SHP77 (cell line): ENCODE data around the gene CELSR3.

Experiments used
- DNase-seq, 2 experiments: peaks; one replicate each; lab custom pipeline; 2025; lab: John Stamatoyannopoulos, UW

CELSR3 gene

GRCh38 chr3:48633743-48634142 is 28.9 kb downstream of the CELSR3 start:
- DNase-seq = no peak

DNA sequence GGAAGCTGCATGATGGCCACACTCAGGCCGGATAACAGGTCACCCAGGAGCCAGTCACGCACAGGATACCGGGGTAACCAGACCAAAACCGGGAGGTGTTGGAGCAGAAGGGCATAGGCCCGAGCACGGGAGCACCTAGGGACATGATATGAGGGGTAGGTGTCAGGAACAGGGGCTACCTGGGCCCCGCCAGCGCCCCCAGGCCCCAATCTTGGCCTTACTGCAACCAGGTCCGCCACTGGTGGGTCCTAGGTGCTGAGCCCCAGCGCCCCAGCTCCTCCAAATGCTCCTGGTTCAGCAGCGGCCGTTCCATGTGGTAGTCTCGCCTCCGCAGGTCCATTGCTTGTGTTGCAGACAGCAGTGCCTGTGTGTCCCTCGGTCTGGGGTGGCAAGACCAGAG is 29.4 kb downstream of the CELSR3 start:
- DNase-seq = no peak

DNA sequence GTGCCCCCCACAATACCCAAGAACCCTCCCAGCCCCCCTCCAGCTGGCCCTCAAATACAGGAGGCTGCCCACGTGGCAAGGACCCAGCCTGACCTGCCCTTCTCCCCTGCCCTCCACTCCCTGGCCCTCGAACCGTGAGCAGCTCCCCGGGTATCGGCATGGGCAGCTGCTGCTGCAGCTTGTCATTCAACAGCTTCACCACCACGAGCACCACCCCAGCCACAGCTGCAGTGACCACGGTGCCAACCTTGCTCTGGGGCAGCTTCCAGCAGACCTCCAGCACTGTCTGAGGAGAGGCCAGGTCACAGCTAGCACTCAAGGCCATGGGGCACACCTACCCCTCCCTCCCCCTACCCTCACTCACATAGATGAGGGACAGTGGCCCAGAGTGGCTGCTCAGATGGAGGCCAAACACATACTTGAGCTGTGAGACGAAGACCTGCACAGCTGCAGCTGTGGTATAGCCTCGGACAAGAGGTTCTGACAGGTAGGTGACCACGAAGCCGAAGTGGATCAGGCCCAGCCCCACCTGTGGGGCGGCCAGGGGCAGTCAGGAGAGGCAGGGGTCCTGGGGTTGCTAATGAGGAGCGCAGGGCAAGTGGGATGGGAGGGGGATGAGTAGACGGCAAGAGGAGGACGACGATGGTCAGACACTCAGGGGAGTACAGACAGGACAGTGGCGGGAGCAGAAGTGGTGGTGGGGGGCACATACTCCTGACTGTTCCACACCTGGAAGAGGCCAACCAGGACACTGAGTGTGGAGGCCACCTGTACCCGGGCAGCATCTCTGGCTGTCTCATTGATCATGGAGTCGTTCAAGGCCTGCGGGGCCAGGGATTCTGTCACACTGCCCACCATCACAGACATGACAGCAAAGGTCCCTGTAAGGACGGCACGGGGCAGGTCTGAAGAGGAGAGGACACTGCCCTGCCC is 30.9 kb downstream of the CELSR3 start:
- DNase-seq = no peak

DNA sequence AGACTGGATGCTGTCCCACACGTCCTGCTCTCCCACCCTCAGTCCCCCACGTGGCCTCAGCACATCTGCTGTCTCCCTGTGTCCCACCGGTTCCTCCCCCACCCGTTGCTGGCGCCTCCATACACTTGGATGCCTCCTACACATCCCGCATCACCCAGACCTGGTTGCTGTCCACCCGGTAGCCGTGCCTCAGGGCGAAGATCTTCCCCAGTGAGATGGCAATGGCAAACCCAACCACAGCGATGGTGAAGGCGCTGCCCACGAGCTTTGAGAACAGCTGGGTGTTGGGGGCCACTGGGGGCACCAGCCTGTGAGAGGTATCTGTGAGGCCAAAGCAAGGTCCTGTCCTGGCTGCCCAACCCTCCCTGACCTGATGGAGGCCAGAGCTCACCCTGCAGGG is 31.9 kb downstream of the CELSR3 start:
- DNase-seq = no peak

DNA sequence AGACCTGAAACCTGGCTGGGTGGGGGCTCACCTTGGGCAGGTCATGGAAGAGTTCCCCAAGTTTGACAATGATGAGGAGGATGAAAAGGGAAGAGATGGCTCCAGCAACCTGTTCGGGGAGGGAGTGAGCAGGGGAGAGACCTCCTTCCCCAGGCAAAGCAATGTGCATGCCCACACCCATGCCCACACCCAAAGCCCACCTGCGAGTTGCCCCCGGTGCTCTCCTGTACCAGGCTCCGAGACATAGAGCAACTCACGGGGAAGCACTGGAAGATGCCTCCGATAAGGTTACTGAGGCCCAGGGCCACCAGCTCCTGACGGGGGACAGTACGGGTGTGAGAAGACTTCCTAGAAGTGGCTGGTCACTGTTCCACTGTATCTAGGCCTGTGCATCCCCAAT is 32.3 kb downstream of the CELSR3 start:
- DNase-seq = no peak

DNA sequence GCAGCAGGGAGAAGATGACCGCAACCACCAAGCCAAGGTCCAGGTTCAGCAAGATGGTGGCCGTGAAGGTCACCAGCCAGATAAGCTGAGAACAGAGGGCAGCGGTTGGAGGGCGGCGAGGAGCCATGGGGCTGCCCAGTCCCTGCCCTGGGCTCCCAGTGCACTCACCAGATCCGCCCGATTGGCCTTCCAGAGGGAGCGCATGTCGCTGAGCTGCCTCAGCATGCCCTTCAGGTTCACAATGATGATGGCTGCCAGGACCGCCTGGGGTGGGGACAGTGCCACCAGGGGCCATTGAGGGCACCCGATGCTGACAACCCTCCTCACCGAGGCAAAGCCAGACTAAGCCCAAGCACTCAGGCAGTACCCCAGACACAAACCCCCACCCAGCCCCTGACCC is 32.8 kb downstream of the CELSR3 start:
- DNase-seq = no peak

DNA sequence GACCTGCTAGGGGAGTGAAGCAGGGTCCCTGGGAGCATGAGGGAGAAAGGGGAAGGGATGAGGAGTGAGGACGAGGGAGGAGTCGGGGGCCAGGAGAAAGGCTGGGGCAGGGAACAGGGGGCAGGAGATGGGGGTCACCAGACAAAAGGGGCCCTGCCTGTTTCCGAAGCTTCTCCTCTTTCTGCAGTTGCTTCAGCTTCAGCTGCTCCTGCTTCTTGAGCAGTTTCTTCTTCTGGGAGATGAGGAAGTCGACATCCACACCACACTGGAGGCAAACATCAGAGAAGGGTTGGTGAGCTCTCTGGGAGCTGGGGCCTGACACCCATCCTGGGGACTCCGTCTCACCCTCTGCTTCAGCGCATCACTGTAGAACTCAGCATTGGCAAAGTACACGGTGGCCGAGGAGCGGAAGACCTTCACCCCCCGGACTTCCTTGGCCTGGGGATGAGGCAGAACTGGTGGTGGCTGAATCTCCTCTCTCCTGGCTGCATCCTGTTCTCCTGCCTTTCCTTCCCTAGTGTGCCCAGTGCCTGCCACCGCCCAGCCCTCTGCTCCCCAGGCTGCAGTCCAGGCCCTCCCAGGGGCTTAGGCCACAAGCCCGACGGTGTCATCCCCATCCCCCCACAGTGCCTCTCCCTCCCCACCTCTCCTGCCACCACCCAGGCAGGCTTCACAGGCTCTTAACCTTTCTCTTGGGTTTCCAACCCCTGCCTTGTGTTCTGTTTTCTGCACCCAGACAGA is 34.2 kb downstream of the CELSR3 start:
- DNase-seq = no peak

GRCh38 chr3:48625600-48625999 is 37.1 kb downstream of the CELSR3 start:
- DNase-seq = no peak

DNA sequence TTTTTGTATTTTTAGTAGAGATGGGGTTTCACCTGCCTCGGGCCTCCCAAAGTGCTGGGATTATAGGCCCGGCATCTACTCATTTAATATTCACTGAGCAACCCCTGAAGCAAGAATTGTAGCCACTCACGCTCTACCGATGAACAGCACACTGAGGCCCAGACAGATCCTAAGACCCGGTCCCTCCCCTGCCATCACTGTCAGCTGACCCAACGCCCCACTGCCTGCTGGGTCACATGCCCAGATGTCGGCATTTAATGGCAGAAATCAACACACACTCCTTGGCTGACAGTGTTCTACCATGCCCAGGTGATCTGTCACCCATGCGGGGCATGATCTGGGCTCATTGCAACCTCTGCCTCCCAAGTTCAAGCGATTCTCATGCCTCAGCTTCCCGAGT is 37.9 kb downstream of the CELSR3 start:
- DNase-seq = no peak

- peak; percentile 6 to 53 for DNase-seq
These were observed 38.7 kb downstream of the CELSR3 start for GRCh38 chr3:48623851-48624547.

- DNase-seq = no peak
These were observed 41.2 kb downstream of the CELSR3 start, which contains the start of gene TMEM89 for GRCh38 chr3:48621461-48621869. Gene TMEM89, minus strand, starts transcription at chr3:48621769. Its CDS starts 13 bp downstream, at chr3:48621756.

GRCh38 chr3:48619541-48620524 is 42.9 kb downstream of the CELSR3 start:
- no peak for DNase-seq

- DNase-seq = no peak
These were observed 45.1 kb downstream of the CELSR3 start for GRCh38 chr3:48617559-48617958.

DNA sequence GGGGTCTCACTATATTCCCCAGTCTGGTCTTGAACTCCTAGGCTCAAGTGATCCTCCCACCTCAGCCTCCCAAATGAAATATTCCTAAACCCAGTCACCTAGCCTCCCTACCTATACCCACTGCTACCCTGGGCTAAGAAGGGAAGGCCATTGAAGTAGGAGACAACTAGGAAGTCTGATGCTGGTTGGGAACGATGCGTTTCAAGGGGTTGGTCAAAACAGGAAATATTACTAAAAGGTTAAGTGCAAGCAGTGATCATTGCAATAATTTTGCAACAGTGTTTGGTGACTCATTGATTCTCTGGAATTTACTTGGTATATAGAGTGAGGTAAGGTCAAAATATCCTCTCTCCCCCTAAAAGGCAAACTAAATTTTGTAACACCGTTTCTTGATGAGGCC is 48.6 kb downstream of the CELSR3 start:
- no peak for DNase-seq

- no peak for DNase-seq
These were observed 50.4 kb downstream of the CELSR3 start for GRCh38 chr3:48612309-48612708.

- peak; percentile 82 to 87 for DNase-seq
These were observed 53.3 kb downstream of the CELSR3 start, which contains the start of gene UQCRC1 for GRCh38 chr3:48609088-48610005. Gene UQCRC1, minus strand, starts transcription at chr3:48609646. Its CDS starts 26 bp downstream, at chr3:48609620.

DNA sequence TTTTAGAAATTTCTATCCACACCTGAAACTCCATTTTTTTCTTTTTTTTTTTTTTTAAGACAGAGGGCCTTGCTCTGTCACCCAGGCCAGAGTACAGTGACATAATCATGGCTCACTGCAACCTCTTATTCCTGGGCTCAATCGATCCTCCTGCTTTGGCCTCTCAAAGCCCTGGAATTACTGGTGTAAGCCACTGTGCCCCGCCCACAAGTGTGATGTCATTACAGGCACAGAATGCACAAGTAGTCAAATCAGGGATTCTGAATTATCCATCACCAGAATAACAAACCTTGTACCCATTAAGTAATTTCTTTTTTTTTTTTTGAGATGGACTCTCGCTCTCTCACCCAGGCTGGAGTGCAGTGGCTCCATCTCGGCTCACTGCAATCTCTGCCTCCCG is 55.2 kb downstream of the CELSR3 start:
- no peak for DNase-seq

DNA sequence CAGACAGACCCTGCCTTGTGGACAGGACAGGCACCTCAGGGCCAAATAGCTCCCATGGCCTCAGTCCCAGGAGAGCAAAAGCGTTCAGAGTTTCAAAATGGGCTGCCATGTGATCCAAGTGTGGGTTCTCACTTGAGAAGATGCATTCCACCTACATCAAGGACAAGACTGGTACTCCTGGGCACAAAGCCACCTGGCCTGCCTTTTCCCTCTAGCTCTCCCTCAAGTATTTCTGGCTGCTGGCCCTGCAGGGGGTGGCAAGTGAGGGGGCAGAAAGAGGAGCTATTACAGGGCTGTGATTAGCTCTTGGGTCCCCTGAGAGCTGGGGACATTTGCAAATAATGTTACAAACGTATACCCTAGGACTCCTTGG is 61.1 kb downstream of the CELSR3 start:
- no peak for DNase-seq

DNA sequence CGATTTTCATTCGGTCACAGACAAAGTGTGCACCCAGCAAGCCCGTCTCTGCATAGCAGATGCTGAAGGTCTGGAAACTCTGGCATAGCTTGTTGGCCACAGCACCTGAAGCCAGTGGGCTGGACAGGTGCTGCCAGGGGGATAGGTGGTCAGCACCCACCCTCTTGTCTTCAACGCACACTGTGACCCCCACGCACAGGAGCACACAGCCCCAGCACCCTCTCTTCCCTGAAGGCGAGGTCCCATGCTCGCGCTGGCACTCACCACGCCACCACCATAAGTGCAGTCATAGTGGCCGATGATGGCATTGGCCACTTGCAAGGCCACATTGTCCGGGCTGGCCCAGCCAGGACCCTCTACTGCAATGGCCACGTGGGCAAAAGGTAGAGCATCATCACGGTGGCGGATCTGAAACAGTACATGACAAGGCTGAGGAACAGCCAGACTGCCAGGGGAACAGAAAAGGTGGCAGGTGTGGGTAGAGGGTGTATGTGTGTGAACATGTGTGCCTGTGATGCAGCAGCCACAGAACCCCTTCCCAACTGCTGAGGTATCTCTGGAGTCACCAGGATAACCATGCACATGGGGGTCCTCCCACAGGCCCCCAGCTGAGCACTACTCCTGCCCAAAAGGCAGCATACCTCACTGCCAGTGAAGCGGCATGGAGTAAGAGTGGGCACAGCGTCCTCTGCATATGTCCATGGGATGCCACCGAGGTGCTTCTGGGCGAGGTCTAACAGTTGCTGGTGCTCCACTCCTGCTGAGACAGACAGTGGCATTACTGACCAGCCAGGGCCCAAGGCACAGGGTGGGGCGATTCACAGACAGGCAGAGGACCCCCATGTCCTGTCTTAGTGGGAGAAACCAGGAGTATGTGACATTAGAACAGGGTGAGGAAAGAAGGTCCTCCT is 61.7 kb downstream of the CELSR3 start:
- DNase-seq = no peak
